Mucosa of rectum (tissue), 2 donors: Measurements from ENCODE around the gene TDRD7.
"Not testable (repeated sequence)": the region's sequence is repeated elsewhere in the genome, so short reads cannot be mapped to it uniquely, and the experiment has no call there.

ENCODE experiments used
- H3K27ac ChIP-seq, 2 donors: one replicate each; pipeline ENCODE4 v1.7.0; 2013; ENCODE audit warnings: inconsistent platforms in 2 of 2, low read depth in 2 of 2, low read length in 2 of 2
- H3K27me3 ChIP-seq, 2 donors: one replicate each; pipeline ENCODE4 v1.7.0; 2013; ENCODE audit warnings: low read length in 2 of 2; ENCODE audit not compliant: control insufficient read depth in 2 of 2, insufficient read depth in 2 of 2
- H3K36me3 ChIP-seq, 2 donors: one replicate each; pipeline ENCODE4 v1.7.0; 2013; ENCODE audit warnings: low read length in 2 of 2; ENCODE audit not compliant: control insufficient read depth in 2 of 2, insufficient read depth in 2 of 2
- H3K4me1 ChIP-seq, 2 donors: one replicate each; pipeline ENCODE4 v1.7.0; 2013; ENCODE audit warnings: low read length in 2 of 2, mild to moderate bottlenecking in 1 of 2; ENCODE audit not compliant: control insufficient read depth in 2 of 2, insufficient read depth in 2 of 2
- H3K4me3 ChIP-seq, 2 donors: one replicate each; pipeline ENCODE4 v1.7.0; 2013; ENCODE audit warnings: low read length in 2 of 2
- H3K9ac ChIP-seq, 2 donors: one replicate each; pipeline ENCODE4 v1.7.0; 2013; ENCODE audit warnings: low read length in 2 of 2, low read depth in 1 of 2, mild to moderate bottlenecking in 1 of 2
- H3K9me3 ChIP-seq, 2 donors: one replicate each; pipeline ENCODE4 v1.7.0; 2013; ENCODE audit warnings: low read length in 2 of 2; ENCODE audit not compliant: control insufficient read depth in 2 of 2
- donor health status: healthy.
- donor health status: Normal muscosa, but diverticular disease.

Gene TDRD7

GRCh38 chr9:97440160-97440559 lies 28.3 kb downstream of the TDRD7 start:
- Histone ChIP-seq H3K9me3 (no peaks in the 10 kb centered on the region), H3K4me1 (no peaks in the 10 kb centered on the region), H3K27ac (no peak overlapping the region), H3K36me3 (peaks cover 8 to 18% of the 10 kb centered on the region in 2 donors), H3K4me3 (no peak overlapping the region), H3K9ac (no peak overlapping the region), H3K27me3 (no peaks in the 10 kb centered on the region)

- H3K4me3 ChIP-seq = no peak overlapping the region
- peaks cover 8 to 18% of the 10 kb centered on the region in 2 donors for H3K36me3 ChIP-seq
- no peaks in the 10 kb centered on the region for H3K27me3 ChIP-seq
- no peak overlapping the region for H3K27ac ChIP-seq
- H3K9ac ChIP-seq = no peak overlapping the region
- no peaks in the 10 kb centered on the region for H3K4me1 ChIP-seq
- no peaks in the 10 kb centered on the region for H3K9me3 ChIP-seq
These were observed 29.8 kb downstream of the TDRD7 start for GRCh38 chr9:97441729-97442128.

- Histone ChIP-seq H3K9me3 (no peaks in the 10 kb centered on the region), H3K27me3 (no peaks in the 10 kb centered on the region), H3K9ac (no peak overlapping the region), H3K36me3 (peaks cover 11 to 13% of the 10 kb centered on the region in 2 donors), H3K4me1 (no peaks in the 10 kb centered on the region), H3K27ac (no peak overlapping the region), H3K4me3 (no peak overlapping the region)
These were observed 33.3 kb downstream of the TDRD7 start for GRCh38 chr9:97445119-97445701.

- no peak overlapping the region for H3K4me3 ChIP-seq
- no peaks in the 10 kb centered on the region for H3K4me1 ChIP-seq
- H3K9ac ChIP-seq = no peak overlapping the region
- no peak overlapping the region for H3K27ac ChIP-seq
- no peaks in the 10 kb centered on the region for H3K9me3 ChIP-seq
- H3K27me3 ChIP-seq = no peaks in the 10 kb centered on the region
- H3K36me3 ChIP-seq = peaks cover 6 to 10% of the 10 kb centered on the region in 2 donors
These were observed 35.1 kb downstream of the TDRD7 start for GRCh38 chr9:97447001-97447400.

- not testable (repeated sequence) for H3K4me3 ChIP-seq, H3K4me1 ChIP-seq, H3K9me3 ChIP-seq, H3K9ac ChIP-seq, H3K27ac ChIP-seq, H3K27me3 ChIP-seq
- peaks cover 5 to 14% of the 10 kb centered on the region in 2 donors for H3K36me3 ChIP-seq
These were observed 41.7 kb downstream of the TDRD7 start for GRCh38 chr9:97453573-97453972.

GRCh38 chr9:97456841-97457240 lies 44.9 kb downstream of the TDRD7 start:
- H3K27ac ChIP-seq, H3K27me3 ChIP-seq, H3K9me3 ChIP-seq, H3K4me3 ChIP-seq, H3K4me1 ChIP-seq, H3K9ac ChIP-seq: not testable (repeated sequence)
- peaks cover 0 to 12% of the 10 kb centered on the region in 2 donors for H3K36me3 ChIP-seq

GRCh38 chr9:97459326-97459725 lies 47.4 kb downstream of the TDRD7 start:
- Histone ChIP-seq H3K27ac (no peak overlapping the region), H3K4me1 (no peaks in the 10 kb centered on the region), H3K36me3 (peaks cover 3 to 9% of the 10 kb centered on the region in 2 donors), H3K27me3 (no peaks in the 10 kb centered on the region), H3K9me3 (no peaks in the 10 kb centered on the region), H3K9ac (no peak overlapping the region), H3K4me3 (no peak overlapping the region)

- Histone ChIP-seq H3K9ac (no peak overlapping the region), H3K36me3 (peaks cover 16 to 27% of the 10 kb centered on the region in 2 donors), H3K27me3 (no peaks in the 10 kb centered on the region), H3K4me1 (no peaks in the 10 kb centered on the region), H3K9me3 (no peaks in the 10 kb centered on the region), H3K27ac (no peak overlapping the region), H3K4me3 (no peak overlapping the region)
These were observed 50.3 kb downstream of the TDRD7 start for GRCh38 chr9:97462159-97462558.

- Histone ChIP-seq H3K27me3 (no peaks in the 10 kb centered on the region), H3K27ac (no peak overlapping the region), H3K4me1 (no peaks in the 10 kb centered on the region), H3K9me3 (no peaks in the 10 kb centered on the region), H3K4me3 (no peak overlapping the region), H3K36me3 (peaks cover 19 to 27% of the 10 kb centered on the region in 2 donors), H3K9ac (no peak overlapping the region)
These were observed 51.0 kb downstream of the TDRD7 start for GRCh38 chr9:97462914-97463313.

GRCh38 chr9:97468658-97469448 lies 57.0 kb downstream of the TDRD7 start:
- no peak overlapping the region for H3K9ac ChIP-seq
- peaks cover 35 to 40% of the 10 kb centered on the region in 2 donors for H3K36me3 ChIP-seq
- peaks cover 4% of the 10 kb centered on the region in 2 donors for H3K4me1 ChIP-seq
- no peaks in the 10 kb centered on the region for H3K27me3 ChIP-seq
- no peak overlapping the region for H3K27ac ChIP-seq
- H3K4me3 ChIP-seq = no peak overlapping the region
- H3K9me3 ChIP-seq = no peaks in the 10 kb centered on the region
